ENCODE results near the gene AATF.
A peak's percentile ranks its signal among the peaks of the same experiment; 100 is the strongest.

Gene AATF

DNA sequence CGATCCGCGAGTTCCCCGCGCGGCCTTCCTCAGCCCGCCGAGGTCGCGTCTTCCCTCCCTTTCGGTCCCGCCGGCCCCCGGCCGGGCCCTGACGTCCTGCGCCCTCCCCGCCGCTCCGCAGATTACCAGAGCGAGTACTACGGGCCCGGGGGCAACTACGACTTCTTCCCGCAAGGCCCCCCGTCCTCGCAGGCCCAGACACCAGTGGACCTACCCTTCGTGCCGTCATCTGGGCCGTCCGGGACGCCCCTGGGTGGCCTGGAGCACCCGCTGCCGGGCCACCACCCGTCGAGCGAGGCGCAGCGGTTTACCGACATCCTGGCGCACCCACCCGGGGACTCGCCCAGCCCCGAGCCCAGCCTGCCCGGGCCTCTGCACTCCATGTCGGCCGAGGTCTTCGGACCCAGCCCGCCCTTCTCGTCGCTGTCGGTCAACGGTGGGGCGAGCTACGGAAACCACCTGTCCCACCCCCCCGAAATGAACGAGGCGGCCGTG lies 6.1 kb upstream of the AATF start:
- DNase-seq = no peak

DNA sequence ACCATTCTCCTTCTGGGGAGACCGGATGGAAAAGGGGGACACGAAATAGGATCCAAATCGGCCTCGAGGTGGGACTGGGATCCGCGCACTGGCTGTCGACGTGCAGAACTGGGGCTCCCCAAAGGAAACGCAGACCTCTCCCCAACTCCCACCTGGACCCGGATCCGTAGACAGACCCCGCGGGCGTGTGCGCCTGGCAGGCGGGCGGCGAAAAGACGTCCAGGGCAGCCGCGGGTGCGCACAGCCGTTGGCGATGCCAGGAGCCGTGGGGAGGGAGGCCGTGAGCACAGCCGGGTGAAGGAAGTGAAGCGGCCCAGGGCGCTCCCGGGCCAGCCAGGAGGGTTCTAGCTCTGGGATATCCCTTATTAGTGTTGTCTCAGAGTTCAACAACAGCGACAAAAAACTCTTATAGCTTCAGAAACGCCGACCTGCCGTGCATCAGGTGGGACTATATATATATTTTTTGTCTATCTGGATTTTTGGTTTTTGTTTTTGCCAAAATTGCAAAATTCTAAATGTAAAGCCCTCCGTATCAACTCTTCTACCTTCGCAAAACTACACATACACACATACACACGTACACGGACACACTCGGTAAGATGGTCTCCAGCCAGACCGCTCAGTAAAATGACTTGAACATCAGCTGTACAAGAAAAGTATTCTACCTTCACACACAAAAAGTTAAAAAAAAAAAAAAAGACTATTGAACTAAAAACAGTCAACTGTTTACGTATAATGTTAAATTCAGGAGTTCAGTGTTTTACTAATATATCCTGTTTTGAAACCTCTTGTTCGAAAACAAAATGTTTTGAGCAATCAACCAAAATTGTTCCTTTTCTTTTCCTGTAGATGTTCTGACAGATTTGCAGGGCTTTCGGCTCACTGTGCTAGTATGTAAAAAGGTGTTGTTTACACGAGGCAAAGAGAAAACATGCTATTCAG lies 5.2 kb upstream of the AATF start:
- no peak for DNase-seq

DNA sequence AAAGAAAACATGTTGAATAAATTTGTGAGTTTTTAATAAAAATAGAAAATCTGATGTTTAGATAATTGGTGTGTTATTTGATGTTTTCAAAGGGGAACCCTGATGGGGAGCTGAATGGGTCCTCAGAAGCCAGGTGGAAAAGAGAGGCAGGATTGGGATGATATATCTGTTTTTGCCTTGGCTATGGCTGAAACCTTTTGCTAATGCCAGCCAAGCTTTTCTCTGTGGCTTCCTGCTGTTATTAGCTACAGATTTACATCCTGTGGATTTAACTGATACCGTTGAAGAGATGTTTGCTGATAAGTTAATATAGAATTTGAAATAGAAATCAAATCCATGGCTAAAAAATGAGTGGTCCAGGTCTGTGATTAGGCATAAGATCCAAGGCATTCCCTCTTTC lies 4.2 kb upstream of the AATF start:
- DNase-seq = no peak

- DNase-seq = no peak
Measured at GRCh38 chr17:36945140-36945539, 3.6 kb upstream of the AATF start.

DNA sequence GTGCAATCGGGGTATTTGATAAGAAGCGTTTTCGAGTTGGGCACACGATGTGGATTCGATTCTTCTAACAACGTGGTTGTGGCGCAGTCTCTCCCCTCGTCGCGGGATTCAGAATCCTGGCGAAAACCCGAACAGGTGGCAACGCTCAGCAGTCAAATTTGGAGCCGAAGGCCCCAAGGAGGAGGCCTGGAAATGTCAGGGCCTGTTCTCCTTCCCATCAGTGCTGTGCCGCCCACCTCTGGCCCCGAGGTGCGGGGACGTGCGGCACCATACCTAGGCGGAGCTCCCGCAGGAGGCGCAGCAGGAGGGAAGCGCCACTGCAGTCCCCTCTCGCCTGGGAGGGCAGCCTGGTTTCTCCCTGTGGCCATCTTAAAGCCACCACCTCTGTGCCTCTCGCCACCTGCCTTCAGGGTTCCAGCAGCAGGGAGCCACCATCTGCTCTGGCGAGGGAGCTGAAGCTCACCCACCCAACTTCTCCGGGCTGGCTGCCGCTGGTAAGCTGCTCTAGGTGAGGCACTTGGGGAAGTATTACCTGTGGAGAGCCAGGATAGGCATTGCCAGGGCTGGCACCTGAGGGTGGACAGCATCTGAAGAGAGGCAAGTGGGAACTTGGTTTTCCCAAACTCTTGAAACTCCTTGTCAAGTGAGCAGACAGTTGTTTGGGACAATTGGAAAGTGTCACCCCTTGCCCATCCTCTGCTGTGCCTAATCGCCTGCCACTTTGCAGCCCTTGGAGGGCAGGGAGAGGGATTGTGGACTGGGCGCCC lies 2.6 kb upstream of the AATF start:
- DNase-seq = no peak

DNA sequence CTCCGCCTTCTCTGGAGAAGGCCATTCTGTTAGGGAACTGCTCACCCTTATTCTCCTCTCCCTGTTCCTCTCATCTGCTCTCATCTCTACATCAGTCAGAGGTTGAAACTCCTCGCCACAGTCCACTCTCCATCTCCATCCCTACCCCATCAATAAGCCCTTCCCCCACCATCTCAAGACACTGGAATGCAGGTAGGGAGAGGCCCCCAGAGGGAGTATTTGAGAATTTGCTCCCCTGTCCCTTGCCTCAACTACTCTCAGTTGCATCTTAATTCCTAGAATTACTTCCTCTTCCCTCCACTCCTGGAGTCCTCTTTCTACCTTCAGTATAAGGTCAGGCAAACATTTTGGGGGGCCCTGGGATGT lies 2.0 kb upstream of the AATF start:
- DNase-seq = no peak

DNA sequence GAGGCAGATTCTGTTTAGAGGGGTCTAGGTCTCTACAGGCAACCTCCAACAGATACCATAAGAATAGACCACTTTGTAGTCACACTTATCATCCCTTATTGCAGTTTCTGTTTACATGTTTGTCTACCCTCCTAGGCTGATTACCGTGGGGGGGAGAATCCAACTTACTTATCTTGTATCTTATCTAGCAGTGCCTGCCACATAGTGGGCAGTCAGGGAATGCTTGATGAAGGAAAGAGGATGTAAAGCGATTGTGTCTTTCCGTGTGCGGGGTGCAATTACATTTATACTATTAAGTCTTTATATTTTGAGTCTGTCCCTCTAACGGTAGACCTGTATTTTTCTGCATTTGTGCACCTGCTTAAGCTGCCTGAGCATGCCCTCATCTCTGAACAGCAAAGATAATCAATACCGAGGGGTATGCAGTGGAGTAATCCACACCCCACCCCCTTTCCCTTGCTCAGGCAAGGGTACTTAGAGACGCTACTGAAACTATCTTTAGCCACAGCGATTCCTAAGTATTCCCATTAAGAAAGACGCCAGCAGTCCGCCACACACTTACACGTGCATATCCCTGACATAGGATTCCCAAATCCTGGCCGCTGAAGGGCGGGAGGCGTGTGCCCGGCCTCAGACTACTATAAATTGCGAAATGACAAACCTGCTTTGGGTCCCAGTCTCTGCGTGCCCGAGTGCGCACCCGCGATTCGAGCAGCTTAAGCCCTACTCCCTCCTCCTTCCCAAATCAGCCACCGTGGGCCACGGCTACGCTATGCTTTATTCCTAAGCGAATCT lies 635 bp upstream of the AATF start:
- DNase-seq = no peak

DNA sequence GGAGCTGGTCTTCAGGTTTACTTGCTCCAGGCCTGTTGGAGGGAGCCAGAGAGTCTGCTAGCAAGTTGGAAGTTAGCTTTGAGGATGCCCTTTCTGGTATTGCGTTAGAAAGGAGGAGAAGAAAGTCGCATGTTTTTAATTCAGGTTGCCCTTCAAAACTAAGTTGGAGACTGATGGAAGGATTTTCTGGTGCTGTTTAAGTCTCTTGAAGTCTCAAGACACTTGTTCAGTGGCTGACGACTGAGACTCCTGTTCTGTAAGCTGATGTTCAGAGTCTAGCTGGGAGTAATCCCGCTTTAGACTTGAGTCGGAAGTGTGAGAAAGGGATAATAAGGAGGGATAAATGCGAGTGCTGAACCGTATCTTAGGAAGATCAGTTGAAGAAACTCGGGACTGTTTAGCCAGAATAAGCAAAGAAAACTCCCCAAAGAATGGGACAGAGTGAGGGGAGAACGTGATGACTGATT lies 740 bp downstream of the AATF start:
- DNase-seq = no peak

GRCh38 chr17:36950027-36950426 lies 1.3 kb downstream of the AATF start:
- no peak for DNase-seq

DNA sequence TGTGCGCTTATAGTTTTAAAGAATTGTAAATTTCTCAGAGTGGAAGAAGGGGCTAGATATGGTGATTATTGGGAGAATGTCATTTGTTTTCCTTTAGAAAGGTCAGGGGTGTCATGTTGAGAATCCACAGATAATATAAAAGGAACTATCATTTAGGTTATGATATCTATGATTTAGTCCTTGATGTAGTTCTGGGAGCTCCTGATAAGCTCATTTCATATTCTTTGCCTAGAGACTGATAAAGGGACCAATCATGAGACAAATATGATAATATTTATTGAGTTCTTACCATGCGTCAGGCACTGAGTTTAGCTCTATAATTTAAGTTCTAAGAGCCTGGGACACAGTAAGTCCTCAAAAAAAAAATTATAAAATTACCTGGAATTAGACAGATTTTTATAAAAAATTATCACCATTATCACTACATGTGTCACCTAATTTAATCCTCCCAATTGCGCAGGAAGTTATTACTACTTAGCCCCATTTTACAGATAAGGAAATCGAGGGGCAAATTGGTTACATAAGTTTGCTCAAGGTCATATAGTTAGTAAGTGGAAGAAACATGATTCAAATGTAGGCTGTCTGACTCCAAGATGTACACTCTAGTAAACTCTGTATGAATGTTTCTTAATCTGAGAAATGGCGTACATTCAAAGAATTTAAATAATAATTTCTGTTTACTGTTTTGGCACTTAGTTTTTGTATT lies 2.5 kb downstream of the AATF start:
- DNase-seq = no peak

DNA sequence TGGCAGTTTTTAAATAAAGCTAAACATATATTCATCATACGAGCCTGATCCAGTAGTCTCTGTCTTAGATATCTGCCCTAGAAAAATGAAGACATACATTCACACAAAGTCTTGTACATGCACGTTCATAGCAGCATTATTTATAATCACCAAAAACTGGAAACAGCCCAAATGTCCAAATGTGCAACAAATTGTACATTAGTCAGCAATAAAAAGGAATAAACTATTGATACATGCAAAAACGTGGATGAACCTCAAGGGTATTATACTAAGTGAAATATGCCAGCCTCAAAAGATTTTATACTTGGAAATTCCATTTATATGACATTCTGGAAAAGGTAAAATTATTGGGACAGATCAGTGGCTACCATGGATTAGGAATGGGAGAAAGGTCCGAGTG lies 22.8 kb downstream of the AATF start:
- no peak for DNase-seq

GRCh38 chr17:36972186-36972700 lies 23.5 kb downstream of the AATF start:
- no peak for DNase-seq

DNA sequence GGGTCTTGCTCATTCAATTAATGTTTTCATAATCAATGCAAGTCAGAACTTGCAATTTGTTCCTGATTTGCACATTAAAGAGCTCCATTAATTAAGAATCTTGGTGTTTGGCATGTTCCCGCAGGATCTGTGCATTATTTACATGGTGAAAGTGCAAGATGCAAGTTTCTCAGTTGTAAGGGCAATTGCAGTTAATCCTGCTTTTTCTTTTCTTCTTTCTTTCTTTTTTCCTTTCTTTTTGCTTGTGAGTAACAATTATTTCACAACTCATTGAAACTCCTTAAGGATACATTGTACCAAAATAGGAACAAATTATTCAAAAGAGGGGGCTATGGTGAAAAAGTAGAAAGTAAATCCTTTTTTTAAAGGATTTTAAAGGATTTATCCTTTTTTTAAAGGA lies 24.2 kb downstream of the AATF start:
- no peak for DNase-seq

- no peak for DNase-seq
Measured at GRCh38 chr17:36975922-36976515, 27.3 kb downstream of the AATF start.

DNA sequence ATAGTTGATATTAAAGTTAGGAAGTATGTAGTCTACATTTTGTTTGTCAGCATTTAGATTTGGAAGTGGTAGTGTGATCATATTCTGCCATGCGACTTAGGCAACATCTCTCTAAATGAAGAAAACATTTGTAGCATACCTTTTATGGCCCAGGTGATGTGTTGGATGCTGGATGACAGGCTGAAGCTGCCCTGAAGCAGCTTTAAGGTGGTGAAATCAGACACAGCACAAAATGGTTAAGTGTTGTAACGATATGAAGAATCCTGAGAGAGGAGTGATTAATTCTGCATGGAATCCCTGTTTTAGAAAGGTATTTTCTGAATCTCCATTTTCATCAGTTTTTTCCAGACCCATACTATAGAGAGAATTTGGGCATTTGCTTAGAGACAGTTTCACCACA lies 28.3 kb downstream of the AATF start:
- DNase-seq = no peak

DNA sequence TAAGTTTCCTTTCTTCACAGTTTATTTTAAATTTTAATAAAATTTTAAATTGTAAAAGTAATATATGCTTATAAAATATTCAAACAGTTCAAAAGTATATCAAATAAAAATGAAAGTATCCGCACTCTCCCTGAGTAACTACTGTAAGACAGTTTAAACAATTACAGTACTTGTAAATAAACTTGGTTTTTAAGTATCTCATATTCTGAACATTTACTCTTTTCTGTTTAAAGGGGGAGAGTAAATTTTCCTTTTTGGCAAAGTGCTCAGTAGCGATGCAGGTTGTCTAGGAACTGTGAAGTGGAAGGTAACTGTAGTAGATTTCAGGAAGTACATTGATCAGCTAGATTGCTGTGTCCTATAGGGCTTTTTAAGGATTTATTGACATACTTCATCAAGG lies 28.8 kb downstream of the AATF start:
- DNase-seq = no peak

- no peak for DNase-seq
Measured at GRCh38 chr17:36978810-36979564, 30.2 kb downstream of the AATF start.

DNA sequence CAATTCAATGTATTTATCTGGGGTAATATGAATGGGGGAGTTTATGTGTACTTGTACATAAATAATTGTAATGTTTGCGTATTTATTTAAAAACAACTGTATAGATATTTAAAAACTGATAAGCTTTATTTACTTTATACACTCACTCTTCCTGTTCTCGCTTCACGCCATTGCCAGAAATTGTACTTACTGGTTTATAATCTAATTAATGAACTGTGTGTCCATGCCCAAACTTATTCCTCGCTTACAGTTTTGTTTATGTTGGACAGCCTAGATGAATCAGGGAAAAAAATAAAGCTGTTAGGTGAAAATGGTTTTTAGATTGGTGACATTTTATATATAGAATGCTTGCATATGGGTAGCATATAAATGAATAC lies 30.8 kb downstream of the AATF start:
- no peak for DNase-seq

GRCh38 chr17:36980280-36980761 lies 31.6 kb downstream of the AATF start:
- DNase-seq = peak; percentile 2

DNA sequence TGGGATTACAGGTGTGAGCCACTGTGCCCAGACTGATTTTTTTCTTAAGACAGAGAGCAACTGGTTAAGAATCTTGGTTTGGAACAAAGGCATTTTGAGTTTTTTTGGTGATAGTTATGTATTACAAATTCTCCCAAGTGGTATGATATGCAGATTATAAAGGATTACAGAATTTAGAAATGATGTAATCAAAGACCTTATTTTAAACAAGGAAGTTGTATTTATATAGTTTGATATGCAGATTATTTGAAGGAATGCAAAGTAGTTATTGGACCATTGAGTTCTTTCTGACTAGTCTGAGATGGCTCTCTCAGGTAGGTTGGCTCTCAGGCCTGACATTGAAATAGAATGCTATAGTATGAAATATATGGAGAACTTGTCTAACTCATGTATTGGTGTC lies 34.9 kb downstream of the AATF start:
- no peak for DNase-seq

DNA sequence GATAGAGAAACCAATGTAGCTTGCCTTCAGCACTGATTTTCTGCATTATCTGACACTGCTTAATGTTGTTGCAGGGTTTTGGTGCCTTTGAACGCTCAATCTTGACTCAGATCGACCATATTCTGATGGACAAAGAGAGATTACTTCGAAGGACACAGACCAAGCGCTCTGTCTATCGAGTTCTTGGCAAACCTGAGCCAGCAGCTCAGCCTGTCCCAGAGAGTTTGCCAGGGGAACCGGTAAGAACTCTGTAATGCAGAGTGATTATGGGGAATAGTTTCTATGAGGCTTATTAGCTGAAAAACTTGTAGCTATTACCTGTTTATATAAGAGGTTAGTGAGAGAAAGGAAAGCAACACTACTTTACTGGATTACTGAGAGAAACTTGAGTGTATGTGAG lies 40.4 kb downstream of the AATF start:
- DNase-seq = no peak
